Measurements from ENCODE around the gene RBM15B.

- TF ChIP-seq PAX5 (IDR thresholded peaks at IDR 0.05; ENCODE audit: insufficient read depth, low read length, severe bottlenecking): no peak
- no peak for TF ChIP-seq POLR2AphosphoS5 (IDR thresholded peaks at IDR 0.05; ENCODE audit: low read depth, low read length)
- no peak for TF ChIP-seq POLR2A (IDR thresholded peaks at IDR 0.05; ENCODE audit: low read depth, low read length)
- no peak for TF ChIP-seq SPI1 (IDR thresholded peaks at IDR 0.05; ENCODE audit: low read depth, low read length)
- TF ChIP-seq TAF1 (IDR thresholded peaks at IDR 0.05; ENCODE audit: low read depth, low read length): no peak
- no peak for TF ChIP-seq POU2F2 (IDR thresholded peaks at IDR 0.05; ENCODE audit: low read depth, low read length)
Observed at GRCh38 chr3:51436998-51437639, 46.0 kb downstream of the RBM15B start.
